DMS114 treated with DMSO at 0.1 percent for 48 hours (cell line): ENCODE results near the gene TMEM72.

Experiments used
- DNase-seq: peaks from one replicate; lab custom pipeline; 2025; ENCODE audit not compliant: unreplicated experiment; lab: John Stamatoyannopoulos, UW

The TMEM72 gene

DNA sequence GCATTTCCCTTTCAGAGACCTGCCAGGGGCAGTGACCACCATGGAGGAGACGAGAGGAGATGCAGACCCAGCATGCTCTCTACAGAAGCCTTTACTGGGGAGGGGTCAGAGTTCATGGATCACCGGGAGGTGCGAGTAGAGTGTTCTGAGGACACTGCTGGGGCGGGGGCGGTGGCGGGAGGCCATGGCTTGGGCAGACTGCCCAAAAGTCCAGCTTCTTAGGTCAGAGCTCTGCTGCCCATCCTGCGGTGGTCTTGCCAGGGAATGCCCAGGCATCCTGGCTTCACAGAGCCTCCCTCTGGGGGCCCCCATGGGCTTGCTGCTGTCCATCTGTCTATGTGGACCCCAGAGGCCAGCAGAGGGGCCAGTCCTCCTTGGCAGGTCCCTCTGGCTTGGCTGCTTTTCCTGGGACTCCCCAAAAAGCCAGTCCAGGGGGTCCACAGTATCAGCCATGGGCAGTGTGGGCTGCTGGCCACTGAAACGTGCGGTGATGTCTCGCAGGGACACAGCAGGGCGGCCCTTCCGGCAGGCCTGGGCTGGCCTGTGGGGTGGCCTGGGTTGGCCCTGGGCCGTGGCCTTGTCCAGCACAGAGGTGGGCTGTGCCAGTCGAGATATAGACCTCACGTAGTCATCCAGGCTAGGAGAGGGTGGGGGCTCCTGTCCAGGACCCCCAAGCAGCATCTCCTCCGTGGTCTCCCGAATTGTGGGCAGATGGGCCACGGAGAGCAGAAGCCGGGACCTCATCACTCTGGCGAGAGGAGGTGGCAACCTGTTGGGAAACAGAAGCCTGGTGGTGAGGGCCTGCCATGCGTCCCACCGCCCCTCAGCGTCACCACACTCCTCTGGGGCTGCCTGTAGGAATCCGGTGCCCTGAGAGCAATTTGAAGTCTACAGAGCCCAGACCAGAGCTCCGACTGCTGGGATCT lies 66.4 kb downstream of the TMEM72 start:
- no peak for DNase-seq

DNA sequence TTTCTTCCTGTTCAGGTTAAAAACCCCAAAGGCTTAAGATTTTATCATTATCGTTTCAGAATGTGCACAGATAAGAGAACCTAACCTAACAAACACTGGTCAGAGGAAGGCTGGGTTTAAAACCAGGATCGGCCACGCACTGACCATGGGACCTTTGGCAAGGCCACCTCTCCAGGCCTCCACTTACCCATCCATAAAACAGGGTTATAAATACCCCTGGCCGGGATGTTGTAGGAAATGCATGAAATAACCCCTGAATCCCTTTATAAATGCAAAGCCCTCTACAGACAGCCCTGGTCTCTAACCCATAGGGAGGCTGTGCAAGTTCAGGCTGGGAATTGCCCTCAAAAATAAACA lies 67.1 kb downstream of the TMEM72 start:
- no peak for DNase-seq

GRCh38 chr10:44978570-44979280 lies 67.6 kb downstream of the TMEM72 start, which contains the start of gene DEPP1:
TSS of gene DEPP1 (minus strand) at chr10:44978809. CDS start at chr10:44978030, 779 bp downstream.
- no peak for DNase-seq

DNA sequence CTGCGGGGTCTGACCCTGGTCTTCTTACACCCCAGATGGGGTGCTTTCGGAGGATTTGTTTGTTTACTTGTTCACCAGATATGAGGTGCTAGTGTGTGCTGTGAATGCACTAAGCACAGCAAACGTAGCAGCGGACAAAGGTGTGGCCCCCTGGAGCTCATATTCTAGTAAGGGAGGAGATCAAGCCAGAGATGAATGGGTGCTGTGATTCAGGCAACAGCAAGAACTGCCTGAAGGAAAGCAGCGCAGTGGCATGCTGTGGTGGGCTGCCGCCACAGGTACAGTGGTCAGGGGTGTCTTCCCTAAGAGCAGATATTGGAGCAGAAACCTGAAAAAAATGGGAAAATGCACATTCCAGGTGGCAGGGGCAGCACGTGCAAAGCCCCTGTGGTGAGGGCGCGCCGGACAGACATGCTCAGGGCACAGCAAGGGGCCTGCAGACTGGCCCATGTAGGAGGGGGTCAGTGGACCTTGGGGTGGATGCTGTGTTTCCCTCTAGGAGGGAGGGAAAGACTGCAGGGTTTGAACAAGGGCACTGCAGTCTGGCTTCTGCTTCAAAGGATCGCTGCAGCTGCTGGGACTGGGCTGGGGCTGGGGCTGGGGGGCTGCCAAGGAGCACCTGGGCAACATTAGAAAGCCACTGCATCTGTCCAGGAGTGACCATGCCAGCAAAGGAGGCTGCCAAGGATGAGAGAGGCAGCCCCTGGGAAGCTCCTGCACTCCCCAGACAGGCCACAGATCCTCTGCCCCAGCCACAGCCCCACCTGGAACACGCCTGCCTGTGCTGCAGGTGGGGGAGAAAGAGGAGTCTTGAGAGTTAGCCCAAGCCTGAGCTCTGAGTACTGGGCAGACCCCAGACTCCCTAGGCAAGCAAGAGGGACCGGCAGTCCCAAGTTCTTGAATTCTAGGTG lies 68.4 kb downstream of the TMEM72 start:
- no peak for DNase-seq

GRCh38 chr10:44980309-44981171 lies 69.4 kb downstream of the TMEM72 start:
- DNase-seq: no peak

GRCh38 chr10:44981172-44982113 lies 70.3 kb downstream of the TMEM72 start:
- no peak for DNase-seq

DNA sequence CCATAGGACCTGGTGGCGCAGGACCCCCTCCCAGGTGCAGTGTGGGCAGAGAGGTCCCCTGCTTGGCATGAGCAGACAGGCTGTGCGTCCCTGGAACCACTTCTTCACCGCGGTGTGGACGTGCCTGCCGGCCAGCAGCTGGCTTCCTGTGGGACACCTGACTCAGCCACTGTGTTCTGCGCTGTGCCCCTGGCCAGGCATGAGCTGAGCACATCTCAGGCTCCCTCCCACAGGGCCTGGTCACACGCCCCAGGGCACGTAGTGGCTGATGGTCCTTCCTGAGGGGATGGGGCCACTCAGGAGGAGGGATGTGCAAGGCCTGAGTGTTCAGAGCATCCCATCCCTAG lies 71.0 kb downstream of the TMEM72 start:
- DNase-seq: no peak

DNA sequence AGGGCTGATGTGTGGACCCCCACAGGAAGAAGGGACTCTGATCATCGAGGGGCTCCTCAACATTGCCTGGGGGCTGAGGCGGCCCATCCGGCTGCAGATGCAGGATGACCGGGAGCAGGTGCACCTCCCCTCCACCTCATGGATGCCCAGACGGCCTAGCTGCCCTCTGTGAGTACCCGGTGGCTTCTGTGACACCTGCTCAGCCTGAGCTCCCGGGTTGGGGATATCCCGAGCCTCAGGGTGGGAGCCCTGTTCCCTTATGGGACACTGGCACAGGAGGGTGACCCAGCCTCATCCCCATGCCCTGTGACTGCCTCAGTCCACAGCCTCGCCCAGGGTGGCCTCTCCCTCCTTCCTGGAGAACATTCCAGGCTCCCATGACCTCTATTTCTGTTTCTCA lies 71.4 kb downstream of the TMEM72 start:
- DNase-seq: no peak

DNA sequence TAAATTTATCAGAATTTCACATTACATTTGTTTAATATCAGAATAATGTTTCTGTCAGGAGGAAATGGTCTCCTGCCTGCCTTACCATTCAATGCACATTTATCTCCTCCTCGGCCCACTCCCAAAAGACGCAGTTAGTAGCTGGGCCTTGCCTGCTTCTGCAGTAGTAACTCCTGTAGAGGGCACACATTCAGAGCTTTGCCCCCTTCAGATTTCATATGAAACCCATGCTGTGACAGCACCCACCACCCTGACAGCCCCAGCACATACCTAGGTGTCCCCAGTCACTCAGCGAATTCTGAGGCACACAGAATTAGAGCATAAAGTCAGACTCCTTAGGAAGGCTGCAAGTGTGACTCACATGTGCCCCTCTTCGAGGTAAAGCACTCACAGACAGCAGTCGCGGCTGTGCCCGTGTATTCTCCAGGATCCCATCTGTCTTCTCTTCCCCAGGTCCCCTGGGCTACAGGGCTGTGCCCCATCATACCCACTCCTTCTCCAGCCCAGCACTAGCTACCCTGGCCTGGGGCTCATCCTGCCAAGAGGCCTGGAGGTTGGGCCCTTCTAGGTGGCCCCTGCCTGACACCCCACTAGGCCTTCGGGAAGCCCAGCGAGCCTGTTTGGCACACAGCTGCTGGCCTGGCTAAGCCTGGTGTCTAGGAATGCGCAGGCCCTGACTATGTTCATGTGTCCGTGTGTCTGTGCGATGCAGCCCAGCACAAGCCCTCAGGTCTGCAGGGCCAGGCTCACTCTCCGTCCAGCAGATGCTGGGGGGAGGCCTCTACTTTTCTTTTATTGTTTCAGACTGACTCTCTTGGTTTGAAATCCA lies 72.1 kb downstream of the TMEM72 start:
- DNase-seq: no peak

DNA sequence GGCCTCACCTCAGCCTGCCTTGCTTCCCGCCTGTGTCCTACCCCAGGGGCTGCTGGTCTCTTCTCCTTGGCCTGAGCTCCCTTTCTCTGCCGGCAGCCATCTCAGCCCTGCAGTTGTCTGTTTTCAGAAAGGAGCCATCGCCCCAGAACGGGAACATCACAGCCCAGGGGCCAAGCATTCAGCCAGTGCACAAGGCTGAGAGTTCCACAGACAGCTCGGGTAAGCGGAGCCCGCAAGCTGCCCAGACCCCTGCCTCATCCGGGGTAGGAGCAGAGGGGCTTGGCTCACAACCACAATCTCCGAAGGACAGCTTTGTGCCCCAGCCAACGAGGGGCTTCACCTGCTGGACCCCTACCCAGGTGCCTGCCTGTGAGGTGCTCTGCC lies 72.8 kb downstream of the TMEM72 start:
- no peak for DNase-seq

DNA sequence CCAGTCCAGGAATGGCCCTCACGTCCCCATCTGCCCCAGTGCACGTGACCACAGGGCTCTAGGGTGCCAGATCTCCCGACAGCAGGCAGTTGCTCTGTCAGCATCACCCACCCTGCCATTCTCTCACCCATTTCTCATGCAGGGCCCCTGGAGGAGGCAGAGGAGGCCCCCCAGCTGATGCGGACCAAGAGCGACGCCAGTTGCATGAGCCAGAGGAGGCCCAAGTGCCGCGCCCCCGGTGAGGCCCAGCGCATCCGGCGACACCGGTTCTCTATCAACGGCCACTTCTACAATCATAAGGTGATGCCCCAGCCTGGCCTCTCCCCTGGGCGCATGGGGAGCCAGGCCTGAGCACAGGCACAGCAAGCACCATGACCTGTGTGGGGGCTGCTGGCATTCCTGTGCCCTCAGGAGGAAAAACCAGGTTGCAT lies 73.5 kb downstream of the TMEM72 start:
- no peak for DNase-seq

- DNase-seq: no peak
Measured at GRCh38 chr10:44985175-44985681, 74.1 kb downstream of the TMEM72 start.

DNA sequence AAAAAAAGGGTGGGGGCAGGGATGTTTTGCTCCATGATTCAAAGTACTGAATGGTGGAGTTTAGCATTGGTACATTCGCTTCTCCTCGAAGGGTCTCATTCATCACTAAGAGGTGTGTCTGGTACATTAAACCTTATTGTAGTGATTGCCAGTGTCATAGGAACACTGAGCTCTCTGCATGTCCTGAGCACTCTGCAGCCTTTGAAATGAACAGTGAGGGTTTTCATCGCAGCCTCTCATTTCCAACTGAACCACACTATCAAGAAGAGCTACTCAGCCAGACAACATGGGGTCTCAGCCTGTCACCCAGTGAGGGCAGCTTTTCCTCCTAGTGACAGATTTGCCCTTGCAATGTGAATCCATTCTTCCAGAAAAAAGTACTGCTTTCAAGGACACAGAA lies 75.0 kb downstream of the TMEM72 start:
- DNase-seq: no peak
